ENCODE results near the gene KIF26B.
"Not testable (repeated sequence)": the region's sequence is repeated elsewhere in the genome, so short reads cannot be mapped to it uniquely, and the experiment has no call there.

Gene KIF26B

DNA sequence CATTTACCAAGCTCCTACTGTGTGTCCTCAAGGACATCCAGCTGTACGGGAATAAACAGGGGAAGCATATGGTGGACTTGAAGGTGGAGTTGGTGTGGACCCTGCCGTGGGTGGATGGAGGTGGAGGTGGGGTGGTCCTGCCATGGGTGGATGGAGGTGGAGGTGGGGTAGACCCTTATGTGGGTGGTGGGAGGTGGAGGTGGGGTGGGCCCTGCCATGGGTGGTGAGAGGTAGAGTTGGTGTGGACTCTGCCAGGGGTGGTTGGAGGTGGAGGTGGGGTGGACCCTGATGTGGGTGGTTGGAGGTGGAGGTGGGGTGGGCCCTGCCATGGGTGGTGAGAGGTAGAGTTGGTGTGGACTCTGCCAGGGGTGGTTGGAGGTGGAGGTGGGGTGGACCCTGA lies 169.0 kb downstream of the KIF26B start:
- DNase-seq (ENCODE audit: low read depth, low spot score) = not testable (repeated sequence)

GRCh38 chr1:245325922-245326795 lies 171.4 kb downstream of the KIF26B start:
- DNase-seq (ENCODE audit: low read depth, low spot score) = no peak

DNA sequence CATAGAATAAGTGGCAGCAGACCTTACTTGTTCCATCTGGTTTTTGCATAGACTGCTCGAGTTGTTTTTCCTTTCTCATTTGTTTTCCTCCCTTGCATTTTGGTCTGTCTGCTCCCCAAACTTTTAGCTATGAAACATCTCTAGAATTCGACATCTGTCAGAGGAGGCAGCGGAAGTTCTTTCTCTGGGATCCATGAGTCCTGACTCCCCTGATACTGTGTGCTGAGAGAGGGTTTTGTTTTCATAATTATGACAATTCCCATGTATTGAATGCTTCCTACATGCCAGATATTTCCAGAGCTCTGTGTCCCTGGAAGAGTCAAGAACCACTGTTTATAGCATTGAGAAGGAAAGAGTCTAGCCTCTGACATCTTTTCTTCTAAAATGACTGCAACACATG lies 172.6 kb downstream of the KIF26B start:
- no peak for DNase-seq (ENCODE audit: low read depth, low spot score)

GRCh38 chr1:245327842-245328241 lies 173.1 kb downstream of the KIF26B start:
- DNase-seq (ENCODE audit: low read depth, low spot score) = no peak

DNA sequence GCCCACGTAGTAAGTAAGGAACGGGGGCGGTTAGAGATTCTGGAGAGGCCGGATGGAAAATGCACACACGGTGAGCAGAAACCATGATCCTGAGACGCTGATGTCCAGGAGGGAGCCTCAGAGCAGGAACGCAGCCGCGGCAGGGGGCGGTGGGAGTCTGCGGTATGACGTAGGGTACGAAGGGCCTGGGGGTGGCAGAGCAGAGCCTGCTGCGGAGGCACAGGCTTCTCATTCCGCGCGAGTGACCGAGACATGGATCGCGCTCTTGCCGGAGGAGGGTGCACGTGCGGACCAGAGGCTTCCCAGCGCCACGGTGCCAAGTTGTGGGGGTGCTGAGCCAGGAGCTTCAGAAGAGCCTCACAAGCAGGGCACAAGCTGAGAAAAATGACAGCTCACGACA lies 176.2 kb downstream of the KIF26B start:
- DNase-seq (ENCODE audit: low read depth, low spot score) = no peak

- DNase-seq (ENCODE audit: low read depth, low spot score) = no peak
Measured at GRCh38 chr1:245332085-245332484, 177.3 kb downstream of the KIF26B start.

- DNase-seq (ENCODE audit: low read depth, low spot score) = no peak
Measured at GRCh38 chr1:245332513-245332912, 177.7 kb downstream of the KIF26B start.

DNA sequence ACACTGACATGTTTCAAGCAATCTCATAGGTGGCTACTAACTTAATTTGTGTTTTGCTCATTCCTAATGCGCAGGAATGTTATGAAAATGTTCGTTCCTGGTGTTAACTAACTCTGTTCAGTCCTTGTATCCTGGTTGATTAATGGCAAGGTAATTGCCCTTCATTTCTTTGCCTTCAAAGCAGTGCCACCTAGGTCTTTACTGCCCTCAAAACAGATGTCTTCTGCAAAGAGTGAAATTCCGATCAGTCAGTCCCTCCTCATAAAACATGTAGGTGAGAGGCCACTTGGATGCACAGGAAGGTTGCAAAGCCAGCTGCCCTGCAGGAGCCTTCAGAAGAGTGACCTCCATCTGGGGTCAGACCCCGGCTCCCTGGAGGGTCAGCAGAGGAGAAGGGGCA lies 179.4 kb downstream of the KIF26B start:
- DNase-seq (ENCODE audit: low read depth, low spot score) = no peak

DNA sequence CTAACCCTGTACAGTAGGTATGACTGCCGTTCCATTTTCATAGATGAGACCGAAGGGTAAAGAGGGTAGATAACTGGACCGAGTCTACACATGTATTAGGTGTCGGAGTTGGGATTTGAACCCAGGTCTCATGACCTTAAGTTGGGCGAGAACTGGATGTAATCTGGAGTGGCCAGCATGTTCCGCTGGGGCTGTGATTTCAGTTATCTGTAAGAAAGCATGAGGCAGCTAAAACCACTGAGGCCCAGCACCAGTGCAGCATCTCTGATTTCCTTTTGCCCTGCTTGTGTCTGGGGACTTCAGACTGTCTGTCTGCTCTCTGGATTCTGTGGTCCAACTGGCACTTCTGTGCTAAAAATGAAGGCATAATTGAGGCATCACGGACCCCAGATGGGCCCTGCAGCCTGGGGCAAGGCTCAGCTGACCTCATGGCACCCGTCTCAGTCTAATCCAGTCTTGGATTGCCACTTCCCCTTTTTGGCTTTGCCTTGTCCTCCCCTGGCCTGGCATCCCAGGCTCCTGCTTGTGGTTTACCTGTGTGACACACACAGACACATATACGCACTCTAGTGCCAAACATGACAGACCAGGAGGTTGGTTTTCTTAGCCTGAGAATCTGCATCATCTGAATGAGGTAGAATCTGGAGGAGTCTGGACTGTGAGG lies 180.2 kb downstream of the KIF26B start:
- DNase-seq (ENCODE audit: low read depth, low spot score) = no peak

- DNase-seq (ENCODE audit: low read depth, low spot score) = not testable (repeated sequence)
Measured at GRCh38 chr1:245335684-245336083, 180.9 kb downstream of the KIF26B start.

- DNase-seq (ENCODE audit: low read depth, low spot score) = no peak
Measured at GRCh38 chr1:245336149-245336983, 181.6 kb downstream of the KIF26B start.

DNA sequence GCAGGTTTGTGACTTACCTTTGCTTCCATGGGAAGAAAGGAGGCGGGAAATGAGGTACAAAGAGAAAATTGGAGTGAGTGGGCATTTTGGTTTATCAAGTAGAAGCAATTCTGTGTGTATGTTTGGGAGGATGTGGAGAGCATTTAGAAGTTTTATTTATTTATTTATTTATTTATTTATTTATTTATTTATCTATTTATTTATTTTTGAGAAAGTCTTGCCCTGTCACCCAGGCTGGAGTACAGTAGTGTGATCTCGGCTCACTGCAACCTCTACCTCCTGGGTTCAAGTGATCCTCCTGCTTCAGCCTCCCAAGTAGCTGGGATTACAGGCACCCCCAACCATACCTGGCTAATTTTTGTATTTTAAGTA lies 182.2 kb downstream of the KIF26B start:
- not testable (repeated sequence) for DNase-seq (ENCODE audit: low read depth, low spot score)

GRCh38 chr1:245337829-245338484 lies 183.2 kb downstream of the KIF26B start:
- DNase-seq (ENCODE audit: low read depth, low spot score) = no peak

DNA sequence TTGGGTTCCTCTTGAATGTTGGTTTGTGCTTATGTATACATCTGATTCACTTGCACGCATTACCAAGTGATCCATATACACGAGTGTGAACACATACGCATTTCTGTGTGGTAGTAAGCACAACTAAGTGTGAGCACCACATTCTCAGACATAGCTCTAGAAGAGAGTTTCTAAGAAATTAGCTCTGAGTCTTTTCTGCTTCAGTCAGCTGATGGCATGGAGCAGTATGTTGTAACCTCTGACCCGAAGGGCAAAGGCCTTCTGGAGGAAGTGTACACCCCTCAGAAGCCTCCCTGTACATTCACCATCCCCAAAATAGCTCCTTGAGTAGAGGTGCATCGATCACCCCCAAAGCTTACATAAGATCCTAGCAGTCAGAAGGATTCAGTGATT lies 183.7 kb downstream of the KIF26B start:
- no peak for DNase-seq (ENCODE audit: low read depth, low spot score)

DNA sequence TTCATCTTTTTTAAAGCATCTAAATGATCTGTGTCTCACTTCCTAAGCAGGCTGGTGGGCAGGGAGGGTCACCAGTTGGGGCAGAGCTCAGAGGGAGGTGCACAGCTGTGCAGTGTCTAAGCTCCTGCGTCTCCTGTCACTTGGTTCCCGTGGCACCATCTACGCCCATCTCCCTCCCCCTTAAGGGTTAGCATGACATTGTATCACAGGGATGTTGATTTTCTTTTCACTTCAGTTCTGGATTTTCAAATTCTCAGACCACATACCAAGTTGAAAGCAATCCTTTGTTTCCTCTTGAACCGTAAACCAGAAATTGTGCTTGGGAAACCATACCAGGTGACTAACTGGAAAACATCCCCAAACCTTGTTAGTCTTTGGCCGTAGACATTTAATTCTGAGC lies 187.0 kb downstream of the KIF26B start:
- DNase-seq (ENCODE audit: low read depth, low spot score) = no peak

GRCh38 chr1:245345191-245345884 lies 190.6 kb downstream of the KIF26B start:
- DNase-seq (ENCODE audit: low read depth, low spot score) = no peak

DNA sequence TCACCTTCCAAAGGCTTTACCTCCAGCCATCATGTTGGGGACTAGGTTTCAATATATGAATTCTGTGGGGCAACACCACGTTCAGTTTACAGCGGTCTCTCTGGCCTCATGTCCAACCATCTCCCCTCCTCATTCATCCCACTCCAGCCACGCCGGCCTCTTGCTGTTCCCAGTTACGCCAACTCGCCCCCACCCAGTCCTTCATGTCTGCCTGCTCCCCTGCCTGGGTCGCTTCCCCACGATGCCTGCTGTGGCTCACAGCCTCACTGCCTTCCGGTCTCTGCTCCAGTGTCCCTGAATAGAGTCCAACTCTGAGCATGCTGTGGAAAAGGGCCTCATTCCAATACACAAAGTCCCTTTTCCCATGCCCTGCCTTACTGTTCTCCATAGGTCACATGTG lies 193.8 kb downstream of the KIF26B start:
- DNase-seq (ENCODE audit: low read depth, low spot score) = no peak

- no peak for DNase-seq (ENCODE audit: low read depth, low spot score)
Measured at GRCh38 chr1:245353411-245353810, 198.6 kb downstream of the KIF26B start.

DNA sequence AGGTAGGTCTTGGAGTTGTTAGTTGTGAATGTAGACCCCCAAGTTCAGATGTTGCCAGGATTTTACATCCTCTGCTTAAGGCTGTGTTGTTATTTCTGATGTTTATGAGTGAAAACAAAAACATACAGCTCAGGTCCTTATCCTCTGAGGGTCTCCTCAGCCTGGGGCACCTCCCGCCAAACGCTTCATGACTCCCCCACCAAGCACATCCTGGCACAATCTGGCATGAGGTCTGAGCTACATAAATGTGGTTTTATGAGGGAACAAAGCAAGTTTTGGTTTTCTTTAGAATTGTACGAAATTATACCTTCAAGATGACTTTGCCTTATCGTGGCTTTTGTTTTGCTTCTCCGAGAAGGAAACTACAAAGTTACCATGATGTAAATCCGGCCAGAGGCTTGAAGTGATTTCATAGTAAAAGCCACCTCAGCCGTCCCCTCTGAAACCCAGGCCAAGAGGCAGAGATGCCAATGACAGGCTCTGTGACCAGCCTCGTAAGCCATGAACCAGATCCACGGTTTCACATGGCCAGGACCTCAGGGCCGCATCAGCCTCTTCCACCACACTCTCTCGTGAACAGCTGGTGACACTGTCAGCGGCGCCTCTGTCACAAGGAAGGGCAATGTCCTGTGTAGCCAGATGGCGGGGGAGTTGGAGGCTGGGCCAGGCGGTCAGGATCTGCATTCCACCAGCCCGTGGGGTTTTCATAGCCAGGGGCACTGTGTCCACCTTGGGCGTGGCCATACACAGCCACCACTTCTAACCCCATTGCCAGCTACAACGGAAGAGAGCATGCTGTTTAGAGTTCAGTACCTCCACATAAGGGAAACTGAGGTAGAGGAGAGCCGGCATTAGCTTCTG lies 199.4 kb downstream of the KIF26B start:
- no peak for DNase-seq (ENCODE audit: low read depth, low spot score)
